ENCODE results near the gene ZDHHC14. TPM values are rescaled to one million over a fixed set of nuclear protein-coding genes. Genes with fewer than 3 reads are reported as not detected.
A peak's percentile ranks its signal among the peaks of the same experiment; 100 is the strongest.

Gene ZDHHC14
- total and polyA plus RNA-seq, 2 of the 8 experiments (the other 6 are each of a cell fraction or from before 2014, with no cell fraction given): 2.9 to 5.3 TPM

DNA sequence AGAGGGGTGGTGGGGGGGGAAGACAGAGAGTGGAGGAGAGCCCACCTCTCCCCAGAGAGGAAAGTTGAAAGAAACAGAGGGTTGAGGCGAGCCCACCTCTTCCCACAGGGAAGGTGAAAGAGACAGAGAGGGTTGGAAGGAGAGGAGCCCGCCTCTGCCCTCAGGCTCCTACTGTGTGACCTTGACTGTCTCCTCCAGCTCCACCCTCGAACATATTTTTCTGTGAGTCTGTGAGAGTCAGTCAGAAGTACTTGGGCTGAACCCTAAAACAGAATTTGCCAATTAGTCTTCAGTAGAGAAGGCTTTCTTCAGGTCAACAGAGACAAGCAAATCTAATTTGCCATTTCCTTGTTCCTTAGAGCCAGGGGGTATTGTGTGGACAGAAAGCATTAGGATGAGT, 288.3 kb downstream of the ZDHHC14 start:
- 73% methylated on average over 2 of the region's 3 CpGs; no CpG with 5 or more reads in 1 of the 2 experiments for WGBS, 2 experiments (ENCODE audit: extremely low coverage in 1 of 2, insufficient coverage in 1 of 2, insufficient read length in 1 of 2, insufficient replicate concordance in 2 of 2, low coverage in 1 of 2, low lambda C conversion rate in 2 of 2, missing lambda C conversion rate in 1 of 2)
- H2BK12ac ChIP-seq (ENCODE audit: low read depth, low read length): no peak overlapping the region
- H3K4me1 ChIP-seq (replicated peaks in 1 of 4; ENCODE audit: control insufficient read depth in 3 of 4, insufficient read depth in 4 of 4, low read length in 3 of 4): peaks cover 3 to 14% (median 6%) of the 10 kb centered on the region in 4 experiments; a peak in 6 of 7 replicates
- no peak overlapping the region for H3K4me3 ChIP-seq (ENCODE audit: extremely low read depth in 1 of 4, insufficient read depth in 2 of 4, low read depth in 3 of 4, low read length in 4 of 4)
- ChIA-PET CTCF (ENCODE audit: partially characterized antibody) (interaction anchor here (0.6 to 4.2 kb wide), 35 partner anchors 9 to 374 kb away, joined by 3 to 32 read pairs (median 3); partner anchors contain the start of gene TMEM242), POLR2A (ENCODE audit: partially characterized antibody) (interaction anchor here (1.2 to 3.4 kb wide), 2 partner anchors 13 to 346 kb away, joined by 3 to 10 read pairs; partner anchors contain the start of gene TMEM242)
- peak overlapping the region; percentile 10; the same call in 1 of the 2 replicates for H2BK20ac ChIP-seq (ENCODE audit: low read length)
- H4K8ac ChIP-seq (ENCODE audit: extremely low read depth, insufficient read depth, low read length): no peak overlapping the region
- no peak overlapping the region for H2BK15ac ChIP-seq (ENCODE audit: low read length)
- H2BK5ac ChIP-seq (ENCODE audit: low read depth, low read length): no peak overlapping the region
- no peak for FAIRE-seq
- no peak overlapping the region for H2AFZ ChIP-seq (ENCODE audit: low read length)
- H3K4ac ChIP-seq (replicated peaks; ENCODE audit: insufficient read length, low read depth, low read length): no peak overlapping the region
- TF ChIP-seq ZNF274 (IDR thresholded peaks at IDR 0.05; ENCODE audit: borderline replicate concordance, extremely low read depth, low read length): no peak
- H3K4me2 ChIP-seq (ENCODE audit: insufficient read depth in 1 of 2, low read depth in 2 of 2, low read length in 2 of 2): 0 out of 4 replicates have a peak overlapping the region, but pooled peaks have one; percentile 12 to 27
- H3K9ac ChIP-seq (replicated peaks in 1 of 4; ENCODE audit: extremely low read depth in 1 of 4, low read depth in 3 of 4, low read length in 3 of 4): no peak overlapping the region; a peak in 1 of 7 replicates
- no peak overlapping the region for H3K56ac ChIP-seq (replicated peaks; ENCODE audit: insufficient read length, low read depth, low read length)
- no peak overlapping the region for H3K27ac ChIP-seq (ENCODE audit: low read depth, low read length)
- no peak overlapping the region for H3K18ac ChIP-seq (ENCODE audit: extremely low read depth, low read length)
- no peaks in the 10 kb centered on the region for H3K36me3 ChIP-seq (ENCODE audit: control insufficient read depth in 2 of 4, insufficient read depth in 4 of 4, low read length in 3 of 4)
- no peak overlapping the region for H3K23ac ChIP-seq (ENCODE audit: insufficient read length)
- H2BK120ac ChIP-seq (replicated peaks; ENCODE audit: low read depth, low read length): no peak overlapping the region
- no peaks in the 10 kb centered on the region for H4K20me1 ChIP-seq (replicated peaks in 1 of 2; ENCODE audit: control insufficient read depth in 1 of 2, insufficient read depth in 2 of 2, low read length in 2 of 2)
- H2AK5ac ChIP-seq (ENCODE audit: low read depth, low read length): no peak overlapping the region
- no peak for DNase-seq (ENCODE audit: low read depth in 1 of 2, low spot score in 2 of 2)
- no peak overlapping the region for H4K5ac ChIP-seq (ENCODE audit: insufficient read length, low read depth, low read length)
- no peak overlapping the region for H4K91ac ChIP-seq (replicated peaks; ENCODE audit: insufficient read length, low read length)
- H3K23me2 ChIP-seq (ENCODE audit: low read depth, low read length): no peaks in the 10 kb centered on the region
- no peaks in the 10 kb centered on the region for H3K79me2 ChIP-seq (ENCODE audit: control insufficient read depth in 1 of 2, insufficient read depth in 2 of 2, low read length in 2 of 2)
- H3K14ac ChIP-seq (ENCODE audit: insufficient read length): no peak overlapping the region
- no peaks in the 10 kb centered on the region for H3K9me3 ChIP-seq (ENCODE audit: insufficient read depth in 2 of 2, low read depth in 1 of 2, low read length in 1 of 2)
- no peaks in the 10 kb centered on the region for H3K79me1 ChIP-seq (ENCODE audit: low read depth, low read length)
- H3K27me3 ChIP-seq (replicated peaks in 1 of 4; ENCODE audit: control insufficient read depth in 3 of 4, extremely low read depth in 1 of 4, insufficient read depth in 3 of 4, low read length in 3 of 4): no peaks in the 10 kb centered on the region; a peak in 1 of 7 replicates
